GM20000 (cell line): ENCODE results near the gene TUFT1.

Source experiments
- DNase-seq: peaks from one replicate; pipeline ENCODE4 v3.0.0; 2012; ENCODE audit warnings: low spot score
- CTCF ChIP-seq: IDR thresholded peaks from 2 replicates; pipeline ENCODE4 v1.5.1; 2012; ENCODE audit warnings: mild to moderate bottlenecking, control low read depth; ENCODE audit errors: extremely low read depth, missing control alignments

Gene TUFT1

GRCh38 chr1:151626740-151627334 is 86.7 kb downstream of the TUFT1 start:
- TF ChIP-seq CTCF, result no peak
- no peak for DNase-seq

GRCh38 chr1:151629278-151629677 is 89.2 kb downstream of the TUFT1 start:
- no peak for DNase-seq
- TF ChIP-seq CTCF, result no peak
